Hepatic stellate cell (primary cell): ENCODE data around the gene AVL9.

Experiments
- DNase-seq: peaks from one replicate; pipeline ENCODE4 v3.0.0; 2011; ENCODE audit warnings: low spot score

The AVL9 gene

DNA sequence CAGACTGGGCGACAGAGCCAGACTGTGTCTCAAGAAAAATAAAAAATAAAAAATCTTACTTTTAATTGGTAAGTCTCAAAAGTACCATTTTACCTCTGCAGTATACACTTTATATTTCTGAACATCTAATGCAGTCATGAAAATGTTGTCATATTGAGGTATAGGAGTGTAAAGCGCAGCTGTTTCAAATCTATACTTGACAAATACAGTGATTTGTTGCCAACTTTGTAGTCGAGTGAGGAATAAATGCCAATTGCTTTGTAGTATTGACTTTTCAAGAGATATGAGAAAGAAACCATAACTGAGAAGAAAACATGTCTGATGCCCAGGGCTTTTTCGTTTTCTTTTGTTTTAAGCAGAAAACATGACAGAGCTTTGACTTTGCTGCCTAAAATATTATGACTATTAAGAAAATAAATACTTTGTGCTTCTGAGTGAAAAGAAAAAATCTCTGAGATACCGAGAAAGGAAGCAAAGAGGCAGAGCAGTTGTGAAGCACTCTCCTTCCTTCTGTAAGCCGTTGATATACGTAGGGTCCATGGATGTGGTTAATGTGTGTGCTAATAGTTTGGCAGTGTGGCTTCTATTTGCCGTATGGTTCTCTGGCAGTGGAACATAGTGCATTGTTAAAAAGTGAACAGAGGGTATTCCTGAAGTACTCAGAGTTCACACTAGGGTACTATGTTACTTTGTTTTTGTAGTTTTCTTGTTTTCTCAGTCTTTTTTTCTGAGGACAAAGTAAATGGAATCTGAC is 38.2 kb downstream of the AVL9 start:
- no peak for DNase-seq

GRCh38 chr7:32535162-32535702 is 39.9 kb downstream of the AVL9 start:
- DNase-seq, result no peak

DNA sequence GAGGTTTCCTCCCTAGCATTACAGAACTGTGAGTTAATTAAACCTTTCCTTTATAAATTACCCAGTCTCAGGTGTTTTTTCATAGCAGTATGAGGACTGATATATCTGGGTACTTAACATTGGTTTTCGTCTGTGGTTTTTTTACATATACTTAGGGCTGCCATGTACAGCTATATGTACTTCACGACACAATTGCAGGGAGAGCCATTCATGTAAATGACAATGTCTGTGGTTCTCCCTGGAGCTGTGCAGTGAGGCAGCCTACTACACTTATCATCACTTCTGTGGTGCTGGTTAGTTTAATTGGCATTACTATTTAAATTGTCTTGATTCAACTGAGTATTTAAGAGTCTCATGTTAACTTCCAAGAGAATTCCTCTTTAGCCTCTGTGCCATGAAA is 40.7 kb downstream of the AVL9 start:
- DNase-seq, result no peak

DNA sequence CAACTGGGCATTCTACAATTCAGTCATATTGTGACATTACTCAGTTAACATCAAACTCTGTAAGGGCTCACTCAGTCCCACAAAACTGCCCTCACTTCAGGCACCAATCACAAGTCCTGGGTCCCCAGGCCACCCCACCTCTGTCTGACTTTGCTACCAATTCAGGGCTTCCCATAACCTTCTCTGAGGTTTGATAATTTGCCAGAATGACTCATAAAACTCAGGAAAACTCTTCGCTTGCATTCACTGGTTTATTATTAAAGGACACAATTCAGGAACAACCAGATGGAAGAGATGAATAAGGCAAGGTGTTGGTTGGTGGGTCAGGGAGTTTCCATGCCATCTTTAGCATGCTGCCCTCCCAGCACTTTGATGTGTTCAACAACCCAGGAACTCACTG is 41.3 kb downstream of the AVL9 start:
- DNase-seq, result peak; percentile 32

DNA sequence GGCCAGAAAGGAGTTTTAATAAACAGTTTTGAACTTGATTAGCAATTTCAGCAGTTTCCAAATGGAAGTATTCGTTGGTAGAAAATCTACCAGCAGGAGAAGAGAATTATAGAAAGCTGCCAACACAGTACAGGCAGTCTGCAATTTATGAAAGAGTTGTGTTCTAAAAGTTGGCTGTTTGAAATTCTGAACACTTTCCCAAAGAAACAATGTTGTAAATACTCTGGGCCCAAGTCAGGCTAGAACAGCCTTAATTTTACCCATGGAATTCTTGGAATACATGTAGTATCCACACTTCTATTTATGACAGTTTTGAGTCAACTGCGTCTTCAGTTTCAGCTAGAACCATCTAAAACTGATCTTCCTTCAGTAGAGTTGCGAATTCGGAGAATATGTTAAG is 42.5 kb downstream of the AVL9 start:
- no peak for DNase-seq

DNA sequence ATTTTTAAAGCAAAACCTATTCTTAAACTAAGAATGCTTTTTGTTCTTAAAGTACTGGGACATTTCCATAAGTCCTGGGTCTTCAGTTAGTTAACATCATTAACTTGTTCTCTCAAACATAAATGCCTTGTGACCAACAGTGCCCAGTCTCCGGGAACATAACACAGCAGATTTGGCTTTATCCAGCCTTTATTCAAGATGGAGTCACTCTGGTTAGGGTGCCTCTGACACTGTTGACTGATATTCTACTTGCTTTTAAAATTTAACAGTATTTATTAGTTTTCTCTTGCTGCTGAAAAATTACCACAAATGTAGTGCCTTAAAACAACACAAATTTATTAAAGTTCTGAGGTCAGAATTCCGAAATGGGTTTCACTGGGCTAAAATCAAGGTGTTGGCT is 44.1 kb downstream of the AVL9 start:
- DNase-seq, result no peak

- no peak for DNase-seq
These were observed 44.7 kb downstream of the AVL9 start for GRCh38 chr7:32539919-32540531.

DNA sequence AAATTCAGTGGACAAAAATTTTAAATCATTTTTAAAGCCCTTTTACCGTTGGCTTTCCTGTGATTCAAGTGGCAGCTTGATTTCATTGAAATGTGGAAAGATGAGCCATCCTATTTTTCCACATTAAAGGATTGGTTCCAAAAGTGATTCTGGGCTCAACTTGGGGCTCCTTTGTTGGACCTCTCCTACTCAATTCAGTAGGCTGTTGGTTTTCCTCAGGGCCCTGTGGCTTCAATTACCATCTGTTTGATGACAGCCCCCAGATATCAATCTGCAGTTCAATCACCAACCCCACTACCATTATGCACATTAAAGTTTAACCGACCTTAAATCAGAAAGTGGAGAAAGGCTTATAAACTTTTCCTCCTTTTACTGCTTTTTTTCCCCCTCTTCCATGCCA is 47.3 kb downstream of the AVL9 start:
- no peak for DNase-seq

- DNase-seq, result no peak
These were observed 64.2 kb downstream of the AVL9 start for GRCh38 chr7:32559480-32559879.

GRCh38 chr7:32560075-32560474 is 64.8 kb downstream of the AVL9 start:
- DNase-seq, result no peak

- no peak for DNase-seq
These were observed 66.3 kb downstream of the AVL9 start for GRCh38 chr7:32561613-32562012.

DNA sequence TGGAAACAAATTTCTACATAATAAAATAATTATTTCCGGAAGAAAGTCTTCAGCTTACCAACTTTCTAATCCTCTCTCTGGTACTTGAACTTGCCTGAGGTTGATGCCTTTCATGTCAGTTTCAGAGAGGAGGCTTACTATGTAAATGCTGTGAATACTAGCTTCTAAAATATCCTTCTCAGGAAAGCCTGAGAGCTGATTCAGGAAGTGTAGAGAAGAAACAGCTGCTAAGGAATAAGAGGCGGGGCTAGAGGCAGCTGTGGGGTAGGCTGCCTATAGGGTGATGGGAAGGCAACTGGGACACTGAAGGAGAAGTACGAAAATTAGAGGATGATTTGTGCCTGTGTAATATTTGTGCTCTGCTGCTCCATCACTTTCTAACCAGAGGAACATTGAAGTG is 69.3 kb downstream of the AVL9 start:
- peak; percentile 19 for DNase-seq

- no peak for DNase-seq
These were observed 74.3 kb downstream of the AVL9 start for GRCh38 chr7:32569388-32570289.

DNA sequence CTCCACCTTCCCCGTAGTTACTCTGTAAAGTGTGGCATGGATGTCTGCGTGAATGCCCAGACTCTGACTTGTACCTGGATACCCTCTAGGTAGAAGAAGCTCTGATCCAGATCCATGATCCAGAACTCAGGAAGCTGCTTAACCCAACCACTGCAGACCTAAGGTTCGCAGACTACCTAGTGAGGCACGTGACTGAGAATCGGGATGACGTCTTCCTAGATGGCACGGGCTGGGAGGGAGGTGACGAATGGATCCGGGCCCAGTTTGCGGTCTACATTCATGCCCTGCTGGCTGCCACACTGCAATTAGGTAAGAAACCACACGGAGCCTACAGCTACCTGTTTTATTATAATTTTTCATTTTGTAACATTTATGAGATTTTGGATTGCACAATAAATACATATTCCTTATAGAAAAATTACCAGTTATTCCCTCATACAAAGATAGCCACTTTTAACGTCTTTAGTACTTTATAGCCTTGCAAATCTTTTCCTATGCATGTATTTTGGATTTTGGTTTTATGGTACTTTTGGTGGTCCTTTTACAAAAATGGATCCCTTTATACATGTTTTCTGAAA is 77.9 kb downstream of the AVL9 start:
- no peak for DNase-seq

DNA sequence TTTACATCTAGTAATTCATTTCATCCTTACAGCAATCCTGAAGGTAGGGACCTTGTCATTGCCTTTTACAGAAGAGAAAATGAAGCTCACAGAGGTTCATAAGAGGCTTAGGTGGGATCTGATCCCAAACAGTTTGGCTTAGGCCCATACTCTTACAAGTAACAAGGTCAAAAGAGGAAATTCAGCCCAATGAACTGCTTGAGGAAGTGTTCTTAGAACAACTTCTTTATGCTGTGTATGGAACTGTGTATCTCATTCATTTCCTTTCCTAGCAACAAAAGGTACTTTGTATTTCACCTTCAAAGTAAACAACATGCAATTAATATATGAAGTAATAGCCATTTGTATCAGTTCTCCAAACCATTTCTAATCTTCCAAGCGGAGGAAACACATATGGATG is 79.3 kb downstream of the AVL9 start:
- no peak for DNase-seq

DNA sequence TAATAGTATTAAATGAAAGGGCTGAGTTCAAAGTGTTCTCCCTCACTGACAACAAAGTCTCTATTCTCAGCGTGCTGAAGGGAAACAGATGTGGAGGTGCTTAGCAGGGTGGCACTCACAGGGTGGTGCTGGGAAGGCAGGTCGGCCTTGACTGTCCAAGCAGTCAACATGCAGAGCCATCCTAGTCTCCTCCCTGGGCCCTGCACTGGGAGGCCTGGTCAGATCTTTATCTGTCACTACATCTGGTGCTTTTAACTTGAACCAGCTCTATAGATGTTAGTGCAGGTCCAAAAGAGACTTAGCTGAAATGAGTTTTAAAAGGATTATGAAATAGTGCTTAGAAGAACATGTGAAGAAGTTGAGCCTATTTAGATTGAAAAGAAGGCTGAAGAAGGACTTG is 82.1 kb downstream of the AVL9 start:
- no peak for DNase-seq

DNA sequence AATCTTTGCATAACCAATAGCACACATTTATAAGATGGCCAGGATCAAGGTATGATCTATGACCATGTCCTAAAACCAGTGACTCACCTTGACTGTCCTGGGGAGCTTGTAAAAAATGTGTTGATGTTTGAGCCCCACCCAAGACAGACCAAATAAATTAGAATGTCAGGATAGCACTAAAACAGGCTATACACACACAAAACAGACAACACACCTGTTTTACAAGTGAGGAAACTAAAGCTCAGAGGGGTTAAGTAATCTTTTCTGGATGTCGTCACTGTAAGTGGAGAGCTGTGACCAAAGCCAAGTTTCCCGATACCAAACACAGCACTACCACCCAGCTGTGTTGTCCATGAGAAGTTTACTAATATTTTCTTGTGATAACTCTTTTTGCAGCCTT is 84.5 kb downstream of the AVL9 start:
- no peak for DNase-seq

GRCh38 chr7:32580646-32581045 is 85.4 kb downstream of the AVL9 start:
- DNase-seq, result no peak

GRCh38 chr7:32582036-32582435 is 86.7 kb downstream of the AVL9 start:
- DNase-seq, result no peak

DNA sequence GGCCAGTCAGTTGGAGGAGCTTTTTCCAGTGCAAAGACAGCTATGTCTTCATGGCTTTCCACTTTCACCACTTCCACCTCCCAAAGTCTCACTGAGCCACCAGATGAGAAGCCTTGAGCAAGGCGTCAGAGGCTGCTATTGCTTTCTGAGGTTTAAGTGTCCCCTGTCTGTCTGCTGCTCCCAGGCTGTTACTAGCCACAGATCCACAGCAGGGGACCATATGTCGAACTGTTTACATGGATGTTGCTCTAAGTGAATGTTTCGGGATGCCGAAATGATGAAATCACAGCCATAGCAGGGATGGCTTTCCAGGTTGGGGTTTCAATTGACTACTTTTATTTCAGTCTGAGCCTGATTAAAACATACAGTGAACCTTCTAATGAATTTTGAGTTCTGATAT is 88.5 kb downstream of the AVL9 start:
- no peak for DNase-seq

GRCh38 chr7:32586291-32587221 is 91.3 kb downstream of the AVL9 start:
- peak; percentile 50 for DNase-seq
